ENCODE results near the gene CRAMP1. TPM values are rescaled to one million over a fixed set of nuclear protein-coding genes. Genes with fewer than 3 reads are reported as not detected.

Gene CRAMP1
- total RNA-seq, 2 donors from 2014 or later, result 29.2 to 40.0 TPM

DNA sequence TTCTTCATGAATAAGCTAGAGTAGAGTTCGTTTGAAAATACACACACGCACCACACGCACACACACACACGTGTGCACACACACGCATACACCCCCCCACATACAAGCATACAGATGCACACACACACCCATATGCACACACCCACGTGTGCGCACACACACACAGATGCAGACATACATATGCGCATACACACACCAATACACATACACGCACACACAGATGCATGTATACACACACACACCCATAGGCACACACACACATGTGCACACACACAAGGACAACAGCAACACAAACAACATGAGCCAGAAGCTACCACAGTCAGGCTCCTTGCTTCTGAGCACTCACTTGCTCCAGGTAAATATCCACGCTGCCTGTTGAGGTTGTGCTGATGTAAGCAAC, 5.4 kb upstream of the CRAMP1 start:
- Mint-ChIP-seq H3K27me3 (ENCODE audit: insufficient read depth) (peaks cover 5% of the 10 kb centered on the region), H3K4me1 (peaks cover 6% of the 10 kb centered on the region), H3K4me3 (no peak overlapping the region), H3K9me3 (peaks cover 12% of the 10 kb centered on the region), H3K36me3 (ENCODE audit: low read depth) (peaks cover 28% of the 10 kb centered on the region), H3K27ac (no peak overlapping the region)
- peaks cover 4% of the 10 kb centered on the region for H3K4me1 ChIP-seq (ENCODE audit: control insufficient read depth, insufficient read depth, low read length)
- H3K27me3 ChIP-seq (ENCODE audit: control insufficient read depth, insufficient read depth, low read length, poor library complexity, severe bottlenecking), result no peaks in the 10 kb centered on the region
- no peak for DNase-seq
- no peak overlapping the region for H3K9ac ChIP-seq (ENCODE audit: extremely low read depth, low read length, poor library complexity, severe bottlenecking)
- H3K27ac ChIP-seq (ENCODE audit: low read depth, low read length), result no peak overlapping the region
- H3K36me3 ChIP-seq (ENCODE audit: control insufficient read depth, insufficient read depth, low read length), result peaks cover 5% of the 10 kb centered on the region
- 89 to 93% methylated on average over 7 to 10 of the region's 10 CpGs for WGBS, 2 experiments (ENCODE audit: insufficient coverage in 1 of 2, insufficient read length in 1 of 2)
- TF ChIP-seq, protein P1, sequence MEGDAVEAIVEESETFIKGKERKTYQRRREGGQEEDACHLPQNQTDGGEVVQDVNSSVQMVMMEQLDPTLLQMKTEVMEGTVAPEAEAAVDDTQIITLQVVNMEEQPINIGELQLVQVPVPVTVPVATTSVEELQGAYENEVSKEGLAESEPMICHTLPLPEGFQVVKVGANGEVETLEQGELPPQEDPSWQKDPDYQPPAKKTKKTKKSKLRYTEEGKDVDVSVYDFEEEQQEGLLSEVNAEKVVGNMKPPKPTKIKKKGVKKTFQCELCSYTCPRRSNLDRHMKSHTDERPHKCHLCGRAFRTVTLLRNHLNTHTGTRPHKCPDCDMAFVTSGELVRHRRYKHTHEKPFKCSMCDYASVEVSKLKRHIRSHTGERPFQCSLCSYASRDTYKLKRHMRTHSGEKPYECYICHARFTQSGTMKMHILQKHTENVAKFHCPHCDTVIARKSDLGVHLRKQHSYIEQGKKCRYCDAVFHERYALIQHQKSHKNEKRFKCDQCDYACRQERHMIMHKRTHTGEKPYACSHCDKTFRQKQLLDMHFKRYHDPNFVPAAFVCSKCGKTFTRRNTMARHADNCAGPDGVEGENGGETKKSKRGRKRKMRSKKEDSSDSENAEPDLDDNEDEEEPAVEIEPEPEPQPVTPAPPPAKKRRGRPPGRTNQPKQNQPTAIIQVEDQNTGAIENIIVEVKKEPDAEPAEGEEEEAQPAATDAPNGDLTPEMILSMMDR (conservative IDR thresholded peaks at IDR 0.05), result no peak
- no peak overlapping the region for H3K4me3 ChIP-seq (ENCODE audit: low read length)
- H3K9me3 ChIP-seq (ENCODE audit: control insufficient read depth, low read length), result no peaks in the 10 kb centered on the region

DNA sequence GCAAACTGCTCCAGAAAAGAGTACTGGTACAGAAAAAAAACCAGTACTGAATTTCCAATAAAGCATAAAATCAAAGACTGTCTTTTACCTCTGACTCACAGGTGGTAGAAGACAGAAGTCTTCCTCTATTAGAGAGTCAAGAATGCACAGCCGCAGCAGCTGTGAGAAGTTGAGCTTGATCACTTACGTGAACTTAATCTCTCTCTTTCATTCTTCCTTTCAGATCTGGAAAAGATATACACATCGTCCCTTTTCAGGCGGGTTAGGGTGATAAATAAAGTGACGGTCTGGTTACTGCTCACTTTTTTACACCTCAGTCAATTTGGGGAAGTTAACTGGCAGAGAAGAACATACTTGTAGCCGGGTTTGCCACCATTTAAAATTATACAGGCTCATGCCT, 4.2 kb upstream of the CRAMP1 start:
- peaks cover 4% of the 10 kb centered on the region for H3K4me1 ChIP-seq (ENCODE audit: control insufficient read depth, insufficient read depth, low read length)
- Mint-ChIP-seq H3K27ac (no peak overlapping the region), H3K4me1 (peaks cover 7% of the 10 kb centered on the region), H3K9me3 (peaks cover 13% of the 10 kb centered on the region), H3K27me3 (ENCODE audit: insufficient read depth) (peaks cover 10% of the 10 kb centered on the region), H3K36me3 (ENCODE audit: low read depth) (peaks cover 21% of the 10 kb centered on the region), H3K4me3 (no peak overlapping the region)
- no peak overlapping the region for H3K9ac ChIP-seq (ENCODE audit: extremely low read depth, low read length, poor library complexity, severe bottlenecking)
- no peaks in the 10 kb centered on the region for H3K9me3 ChIP-seq (ENCODE audit: control insufficient read depth, low read length)
- 91 to 95% methylated on average over 6 of the region's 6 CpGs for WGBS, 2 experiments (ENCODE audit: insufficient coverage in 1 of 2, insufficient read length in 1 of 2)
- no peak for DNase-seq
- no peak overlapping the region for H3K27ac ChIP-seq (ENCODE audit: low read depth, low read length)
- peaks cover under 1% of the 10 kb centered on the region for H3K27me3 ChIP-seq (ENCODE audit: control insufficient read depth, insufficient read depth, low read length, poor library complexity, severe bottlenecking)
- TF ChIP-seq, protein P1 (conservative IDR thresholded peaks at IDR 0.05), result no peak
- peaks cover 5% of the 10 kb centered on the region for H3K36me3 ChIP-seq (ENCODE audit: control insufficient read depth, insufficient read depth, low read length)
- H3K4me3 ChIP-seq (ENCODE audit: low read length), result no peak overlapping the region

DNA sequence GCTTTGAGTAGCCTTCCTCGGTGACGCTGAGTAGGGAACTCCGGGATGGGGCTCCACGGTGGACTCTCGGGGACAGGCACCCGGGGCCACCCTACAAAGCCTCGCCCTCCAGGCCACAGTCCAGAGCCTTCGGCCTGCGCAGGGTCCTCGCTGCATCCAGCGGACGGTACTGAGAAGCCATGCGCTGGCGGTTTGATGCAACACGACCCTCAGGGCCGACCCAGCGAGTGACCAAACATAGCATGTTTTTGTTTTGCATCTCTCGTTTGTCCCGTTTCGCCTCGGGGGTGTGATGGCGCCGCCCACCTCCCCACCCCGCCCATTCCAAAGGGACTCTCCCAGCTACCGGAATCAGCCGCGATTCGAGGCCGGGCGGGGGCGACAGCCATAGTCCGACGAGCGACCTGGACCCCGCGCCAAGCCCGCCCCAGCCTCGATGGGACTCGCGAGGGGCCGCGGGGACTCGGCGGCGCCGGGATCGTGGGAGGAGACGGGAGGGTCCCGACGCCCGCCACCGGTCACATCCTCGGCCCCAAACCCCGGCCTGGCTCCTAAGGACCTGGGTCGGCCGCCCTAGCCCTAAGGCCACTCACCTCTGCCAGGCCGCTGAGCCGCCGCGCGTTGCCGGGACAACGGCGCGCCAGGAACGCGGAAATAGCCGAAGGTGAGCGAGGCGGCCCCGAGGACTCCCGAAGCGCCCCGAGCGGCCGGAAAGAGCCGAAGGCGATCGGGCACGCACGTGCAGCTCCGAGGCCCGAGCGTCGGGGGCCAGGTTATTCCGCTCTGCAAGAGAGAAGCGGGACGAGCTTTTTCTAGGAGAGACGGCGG, 1.9 kb upstream of the CRAMP1 start:
- TF ChIP-seq, protein P1 (conservative IDR thresholded peaks at IDR 0.05), result no peak
- Mint-ChIP-seq H3K27ac (peak overlapping the region; percentile 85), H3K4me1 (peaks cover 18% of the 10 kb centered on the region), H3K27me3 (ENCODE audit: insufficient read depth) (peaks cover 18% of the 10 kb centered on the region), H3K9me3 (peaks cover 13% of the 10 kb centered on the region), H3K36me3 (ENCODE audit: low read depth) (peaks cover 16% of the 10 kb centered on the region), H3K4me3 (peak overlapping the region; percentile 76)
- Histone ChIP-seq H3K9me3 (ENCODE audit: control insufficient read depth, low read length) (no peaks in the 10 kb centered on the region), H3K36me3 (ENCODE audit: control insufficient read depth, insufficient read depth, low read length) (peaks cover 5% of the 10 kb centered on the region), H3K27me3 (ENCODE audit: control insufficient read depth, insufficient read depth, low read length, poor library complexity, severe bottlenecking) (peaks cover 9% of the 10 kb centered on the region), H3K4me1 (ENCODE audit: control insufficient read depth, insufficient read depth, low read length) (peaks cover 4% of the 10 kb centered on the region), H3K4me3 (ENCODE audit: low read length) (peak overlapping the region; percentile 90), H3K9ac (ENCODE audit: extremely low read depth, low read length, poor library complexity, severe bottlenecking) (peak overlapping the region; percentile 72), H3K27ac (ENCODE audit: low read depth, low read length) (peak overlapping the region; percentile 89)
- DNase-seq, result peak; percentile 97
- 0 to 1% methylated on average over 36 to 90 of the region's 90 CpGs for WGBS, 2 experiments (ENCODE audit: insufficient coverage in 1 of 2, insufficient read length in 1 of 2)
